ENCODE results near the gene DNAJC28.
"Not testable (repeated sequence)": the region's sequence is repeated elsewhere in the genome, so short reads cannot be mapped to it uniquely, and the experiment has no call there.

DNAJC28 gene

DNA sequence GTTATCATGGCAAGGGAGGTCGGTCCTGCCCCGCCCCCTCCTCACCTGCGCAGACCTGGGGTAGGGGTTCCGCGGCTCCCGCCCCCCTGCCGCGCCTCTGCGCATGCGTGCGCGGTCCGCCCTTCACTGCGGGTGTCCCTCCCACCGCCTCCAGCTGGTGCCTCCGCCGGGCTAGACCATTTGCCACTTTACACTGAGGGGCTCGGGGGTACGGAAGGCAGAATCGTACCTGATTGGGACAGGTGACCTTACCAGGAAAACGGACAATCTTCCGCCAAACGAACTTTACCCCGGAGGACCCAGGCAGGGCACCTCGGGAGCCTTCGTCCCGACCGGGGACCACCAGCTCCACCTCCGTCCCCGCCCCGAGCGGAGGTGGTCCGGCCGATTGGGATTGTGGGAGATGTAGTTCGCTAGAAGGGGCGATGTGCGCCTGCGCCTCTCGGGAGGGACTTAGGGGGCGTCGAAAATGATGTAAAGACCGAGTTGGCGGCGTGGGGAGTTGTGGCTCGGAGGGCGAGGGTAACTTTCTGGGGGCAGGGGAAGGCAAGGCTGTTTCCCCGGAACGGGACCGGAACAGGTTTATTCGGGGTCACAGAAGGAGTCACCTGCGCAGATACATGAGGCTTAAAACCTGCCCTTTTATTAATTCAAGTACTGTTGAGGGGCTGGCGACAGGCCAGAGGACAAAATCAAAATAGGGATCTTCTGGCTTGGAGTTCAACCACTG is at the start of gene DNAJC28:
Gene DNAJC28, minus strand, starts transcription at position 344 of the 730 bp plus-strand sequence. CDS start 2,323 bp downstream, outside the sequence.
- DNase-seq (ENCODE audit: low read depth) = peak; percentile 94

DNA sequence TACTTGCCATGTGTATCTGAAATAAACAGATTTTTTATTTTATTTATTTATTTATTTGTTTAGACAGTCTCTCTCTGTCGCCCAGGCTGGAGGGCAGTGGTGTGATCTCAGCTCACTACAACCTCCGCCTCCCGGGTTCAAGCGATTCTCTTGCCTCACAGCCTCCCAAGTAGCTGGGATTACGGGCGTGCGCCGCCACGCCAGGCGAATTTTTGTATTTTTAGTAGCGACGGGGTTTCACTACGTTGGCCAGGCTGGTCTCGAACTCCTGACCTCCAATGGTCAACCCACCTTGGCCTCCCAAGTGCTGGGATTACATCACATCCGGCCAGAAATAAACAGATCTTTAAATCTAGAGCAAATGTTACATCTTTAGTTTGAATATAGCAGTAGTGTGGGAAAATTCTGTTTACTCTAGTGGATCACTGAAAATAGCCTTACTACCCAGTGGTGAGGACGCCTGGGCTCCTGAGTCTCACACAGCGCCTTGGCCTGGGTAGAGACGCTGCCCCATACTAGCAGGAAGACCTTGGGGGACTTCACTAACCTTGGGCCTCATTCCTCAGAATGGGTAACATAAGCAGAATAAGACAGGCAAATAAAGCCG is 49.7 kb upstream of the DNAJC28 start:
- DNase-seq (ENCODE audit: low read depth) = peak; percentile 45

DNA sequence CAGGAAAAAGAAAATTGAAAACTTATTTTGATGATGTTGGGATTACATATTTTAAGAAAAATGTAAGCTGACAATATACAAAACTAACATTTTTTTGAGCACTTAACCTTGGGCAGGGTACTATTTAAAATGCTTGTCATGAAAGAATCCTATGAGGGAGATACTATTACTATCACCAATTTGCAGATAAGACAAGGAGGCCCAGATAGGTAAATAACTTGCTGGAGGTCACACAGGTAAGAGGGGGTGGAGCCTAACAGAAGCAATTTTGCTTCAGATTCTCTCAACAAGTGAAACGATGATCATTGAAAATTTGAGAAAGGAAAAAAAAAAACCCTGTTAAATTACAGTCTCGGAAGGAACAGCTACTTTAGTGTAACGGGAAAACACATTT is 49.2 kb upstream of the DNAJC28 start:
- no peak for DNase-seq (ENCODE audit: low read depth)

DNA sequence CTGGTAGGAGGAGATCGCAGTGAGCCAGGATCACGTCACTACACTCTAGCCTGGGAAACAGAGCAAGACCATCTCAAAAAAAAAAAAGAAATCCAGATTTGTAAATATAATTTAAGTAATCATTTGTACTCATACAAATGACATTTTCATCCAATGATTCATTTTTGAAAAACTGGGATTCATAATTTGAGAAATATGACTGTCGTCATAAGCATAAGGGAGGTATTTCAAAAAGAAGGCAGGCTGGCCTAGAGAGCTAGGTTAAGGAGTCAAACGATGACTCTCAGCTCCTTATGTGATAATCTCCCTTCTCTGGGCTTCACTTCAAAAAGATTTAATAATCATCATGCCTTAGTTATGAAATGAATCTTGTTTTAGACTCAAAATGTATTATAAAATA is 48.1 kb upstream of the DNAJC28 start:
- peak; percentile 27 for DNase-seq (ENCODE audit: low read depth)

DNA sequence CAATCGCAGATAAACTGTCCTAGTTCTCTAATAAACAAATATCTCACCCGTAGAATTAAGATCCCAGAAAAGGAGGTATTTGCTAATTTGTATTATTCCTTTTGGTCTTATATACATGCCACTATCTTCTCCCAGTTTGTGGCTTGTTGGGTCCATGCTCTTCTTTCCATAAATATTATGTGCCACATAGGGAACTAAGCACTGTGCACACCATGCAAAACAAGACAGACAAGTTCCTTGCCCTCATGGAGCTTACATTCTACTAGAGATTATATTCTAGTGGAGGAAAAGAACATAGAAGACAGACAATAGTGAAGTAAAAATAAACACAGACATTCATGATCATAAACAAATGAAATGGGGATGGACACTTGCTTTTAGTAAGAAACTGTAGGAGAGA is 45.7 kb upstream of the DNAJC28 start:
- DNase-seq (ENCODE audit: low read depth) = no peak

- no peak for DNase-seq (ENCODE audit: low read depth)
Observed at GRCh38 chr21:33531007-33531406, 39.5 kb upstream of the DNAJC28 start.

- DNase-seq (ENCODE audit: low read depth) = no peak
Observed at GRCh38 chr21:33522953-33523349, 31.4 kb upstream of the DNAJC28 start.

GRCh38 chr21:33522297-33522952 is 30.9 kb upstream of the DNAJC28 start:
- DNase-seq (ENCODE audit: low read depth) = no peak

DNA sequence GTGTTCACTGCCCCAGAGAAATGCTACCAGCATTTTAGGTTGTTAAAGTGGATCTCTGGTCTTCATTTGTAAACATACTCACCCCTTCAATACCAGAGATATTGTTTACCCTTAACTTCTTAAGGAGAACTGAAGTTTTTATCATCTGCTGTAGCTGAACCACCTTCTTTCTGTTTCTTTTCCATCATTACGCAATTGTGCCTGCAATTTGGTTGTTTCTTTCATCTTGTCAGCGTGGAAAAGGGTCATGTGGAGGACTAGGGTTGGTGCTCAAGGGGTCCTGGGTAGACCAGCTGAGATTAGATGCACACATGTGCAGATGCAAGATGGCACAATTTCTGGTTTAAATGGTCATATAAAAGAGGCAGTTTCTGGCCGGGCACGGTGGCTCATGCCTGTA is 27.4 kb upstream of the DNAJC28 start:
- no peak for DNase-seq (ENCODE audit: low read depth)

DNA sequence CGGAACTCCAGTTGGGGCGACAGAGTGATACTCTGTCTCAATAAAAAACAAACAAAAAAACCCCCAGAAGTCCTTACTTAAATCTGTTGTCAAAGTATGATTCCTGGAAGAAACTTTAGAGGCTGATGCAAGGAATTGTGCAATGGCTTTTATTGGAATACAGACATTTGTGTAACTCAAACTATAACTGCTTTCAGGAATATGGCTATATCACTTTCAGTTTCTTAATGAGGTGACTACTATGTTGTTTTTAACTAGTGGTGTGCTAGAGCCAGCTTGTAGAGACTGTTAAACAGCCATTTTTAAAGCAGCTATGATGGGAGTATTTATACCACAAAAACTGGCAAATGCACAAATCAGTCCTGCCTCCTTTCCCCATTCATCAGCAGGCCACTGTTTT is 22.7 kb upstream of the DNAJC28 start:
- DNase-seq (ENCODE audit: low read depth) = no peak

- no peak for DNase-seq (ENCODE audit: low read depth)
Observed at GRCh38 chr21:33512481-33512880, 21.0 kb upstream of the DNAJC28 start.

- no peak for DNase-seq (ENCODE audit: low read depth)
Observed at GRCh38 chr21:33511639-33512038, 20.1 kb upstream of the DNAJC28 start.

DNA sequence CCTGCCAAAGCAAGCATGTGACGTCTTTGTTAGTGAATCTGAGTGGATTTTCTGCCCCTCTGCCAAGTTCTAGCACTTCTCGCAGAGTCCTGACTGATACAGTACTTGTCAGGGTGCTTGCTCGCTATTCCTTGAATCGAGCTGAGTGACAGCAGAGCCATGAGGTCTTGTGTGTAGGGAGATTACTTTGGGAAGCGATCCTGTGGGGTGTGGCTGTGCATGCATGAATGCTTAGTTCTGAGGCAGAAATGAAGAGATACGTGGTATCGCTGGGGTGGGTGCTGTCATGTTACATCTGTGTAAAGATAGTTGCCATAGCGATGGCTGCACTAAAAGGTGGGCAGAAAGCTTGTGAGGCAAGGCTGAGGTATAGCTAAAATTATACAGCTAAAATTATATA is 19.3 kb upstream of the DNAJC28 start:
- DNase-seq (ENCODE audit: low read depth) = no peak

- not testable (repeated sequence) for DNase-seq (ENCODE audit: low read depth)
Observed at GRCh38 chr21:33507003-33507402, 15.5 kb upstream of the DNAJC28 start.

GRCh38 chr21:33505833-33506232 is 14.3 kb upstream of the DNAJC28 start:
- DNase-seq (ENCODE audit: low read depth) = no peak

DNA sequence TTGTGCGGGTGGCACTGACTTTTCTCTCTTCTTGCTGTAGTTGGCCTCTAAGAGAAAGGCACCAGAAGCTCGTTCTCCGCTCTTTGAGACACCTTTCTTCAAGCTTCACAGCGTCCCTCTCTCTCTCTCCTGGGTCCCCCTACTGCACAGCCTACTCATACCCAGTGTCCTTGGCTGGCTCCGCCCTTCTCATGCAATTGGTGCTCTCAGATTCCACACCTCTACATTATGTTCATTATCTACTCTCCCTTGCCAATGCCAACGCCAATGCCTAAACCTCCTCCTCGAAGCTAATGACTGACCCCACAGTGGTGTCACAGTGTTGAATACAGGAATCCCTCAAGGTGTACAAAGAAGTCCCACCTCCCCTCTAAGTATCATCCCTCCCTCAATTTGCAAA is 4.8 kb upstream of the DNAJC28 start:
- DNase-seq (ENCODE audit: low read depth) = no peak

- no peak for DNase-seq (ENCODE audit: low read depth)
Observed at GRCh38 chr21:33495743-33496142, 4.2 kb upstream of the DNAJC28 start.

DNA sequence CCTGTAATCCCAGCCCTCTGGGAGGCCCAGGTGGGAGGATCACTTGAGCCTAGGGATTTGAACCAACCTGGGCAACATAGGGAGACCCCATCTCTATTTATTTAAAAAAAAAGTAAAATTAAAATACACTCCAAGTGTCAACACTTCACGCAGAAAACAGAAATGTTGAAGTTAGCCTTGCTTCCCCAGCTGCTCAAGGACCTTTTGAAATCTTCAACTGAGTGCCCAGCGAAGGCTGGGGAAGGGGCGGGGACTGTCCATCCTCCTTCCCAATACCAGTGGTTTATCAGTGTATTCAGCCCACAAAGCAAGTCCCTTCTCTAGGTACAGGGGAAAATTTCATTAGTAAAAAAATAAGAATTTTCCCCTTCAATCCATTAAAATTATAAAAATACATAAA is 2.2 kb upstream of the DNAJC28 start:
- DNase-seq (ENCODE audit: low read depth) = no peak

DNA sequence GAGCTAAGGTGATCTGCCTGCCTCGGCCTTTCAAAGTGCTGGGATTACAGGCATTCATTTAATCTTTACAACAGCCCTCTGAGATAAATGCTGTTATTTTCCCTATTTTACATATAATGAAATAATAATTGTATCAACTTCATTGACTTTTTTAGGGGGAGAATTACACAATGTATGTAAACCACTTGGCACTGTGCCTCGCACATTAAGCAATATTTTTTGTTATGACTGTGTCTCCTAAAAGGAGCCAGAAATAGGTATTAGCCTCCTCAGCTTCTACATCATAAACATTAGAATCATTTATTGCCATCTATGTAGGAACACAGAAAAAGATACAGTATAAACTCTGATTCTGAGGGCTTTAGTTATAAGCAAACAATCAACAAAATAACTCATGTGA is 1.1 kb upstream of the DNAJC28 start:
- DNase-seq (ENCODE audit: low read depth) = peak; percentile 20

GRCh38 chr21:33490991-33491372 is 534 bp downstream of the DNAJC28 start:
- peak; percentile 25 for DNase-seq (ENCODE audit: low read depth)

GRCh38 chr21:33488936-33489335 is 2.6 kb downstream of the DNAJC28 start:
- no peak for DNase-seq (ENCODE audit: low read depth)

- no peak for DNase-seq (ENCODE audit: low read depth)
Observed at GRCh38 chr21:33487996-33488395, 3.5 kb downstream of the DNAJC28 start.

- peak; percentile 12 for DNase-seq (ENCODE audit: low read depth)
Observed at GRCh38 chr21:33481314-33481943, 10.1 kb downstream of the DNAJC28 start.

Data from ELR (cell line).